HepG2 (cell line): ENCODE data around the gene CYB5A. TPM values are rescaled to one million over a fixed set of nuclear protein-coding genes. Genes with fewer than 3 reads are reported as not detected.
A peak's percentile ranks its signal among the peaks of the same experiment; 100 is the strongest.

Experiments
- ATAC-seq: fragments of 200-7000 bp; cut with Tn5 transposase; 3 replicates; pipeline ENCODE4 v1.9.1; 2020; ENCODE audit warnings: mild to moderate bottlenecking, moderate library complexity
- BruUV-seq: library from RNA; stranded (reverse); fragments of 400-500 nt; replicated peaks from 2 replicates; lab custom pipeline; 2021; lab: Mats Ljungman, UMichigan
- CTCF ChIA-PET: fragments of 300-600 bp; formaldehyde crosslinking; extraction: SDS; loops from one replicate; lab custom pipeline; 2021; ENCODE audit warnings: low total read pairs, inconsistent platforms, low intra/inter-chr PET ratio; lab: Yijun Ruan, JAX
- POLR2A ChIA-PET: fragments of 350-600 bp; sonication (Branson Sonifier 250); formaldehyde crosslinking; loops from one replicate; lab custom pipeline; 2020; ENCODE audit warnings: antibody characterized with exemption, inconsistent platforms; lab: Yijun Ruan, JAX
- DNase-seq: peaks from one replicate; pipeline ENCODE4 v3.0.0-alpha.2; 2015; ENCODE audit warnings: low spot score
- FAIRE-seq: peaks from 3 replicates; lab custom pipeline; 2011; peaks lifted over from hg19 to GRCh38; lab: Jason Lieb, UNC
- H2AFZ ChIP-seq: one replicate; pipeline ENCODE4 v1.6.1; 2011; ENCODE audit warnings: low read length, inconsistent platforms
- H3K27ac ChIP-seq: fragments of 300-600 bp; 3 replicates; pipeline ENCODE4 v1.8.0; 2011; ENCODE audit warnings: mixed run types, mild to moderate bottlenecking, mixed read lengths, low read length, inconsistent platforms; ENCODE audit not compliant: insufficient read depth; ENCODE audit errors: extremely low read length
- H3K27me3 ChIP-seq, 2 experiments: fragments of 200-600 bp in 1 of 2; 2 replicates in 1 of 2; 3 replicates in 1 of 2; pipeline versions ENCODE4 v1.6.0 to v1.8.0; 2011; ENCODE audit warnings: low read length in 2 of 2, mild to moderate bottlenecking in 2 of 2, moderate library complexity in 2 of 2, inconsistent platforms in 1 of 2; ENCODE audit not compliant: insufficient read depth in 2 of 2, control insufficient read depth in 1 of 2
- H3K36me3 ChIP-seq, 2 experiments: fragments of 200-600 bp in 1 of 2; replicated peaks in 1 of 2; 2 replicates in 1 of 2; 3 replicates in 1 of 2; pipeline versions ENCODE4 v1.5.1 to v1.8.0; 2011; ENCODE audit warnings: low read length in 2 of 2, inconsistent platforms in 1 of 2; ENCODE audit not compliant: insufficient read depth in 2 of 2, control insufficient read depth in 1 of 2
- H3K4me1 ChIP-seq: 2 replicates; pipeline ENCODE4 v1.5.1; 2012; ENCODE audit warnings: low read length, inconsistent platforms; ENCODE audit not compliant: insufficient read depth
- H3K4me2 ChIP-seq: 2 replicates; pipeline ENCODE4 v1.6.0; 2011; ENCODE audit warnings: low read depth, low read length, inconsistent platforms
- H3K4me3 ChIP-seq, 3 experiments: fragments of 200-600 bp in 1 of 3; sonication (generic), shearing (Covaris generic) in 1 of 3; replicated peaks in 1 of 3; 2 replicates each; pipeline ENCODE4 v1.5.1; 2011 to 2016; ENCODE audit warnings: low read length in 3 of 3, inconsistent platforms in 2 of 3, low read depth in 2 of 3, mild to moderate bottlenecking in 2 of 3, control low read depth in 1 of 3, mixed read lengths in 1 of 3; ENCODE audit not compliant: insufficient read depth in 1 of 3
- H3K79me2 ChIP-seq: one replicate; pipeline ENCODE4 v1.6.1; 2011; ENCODE audit warnings: low read length, inconsistent platforms; ENCODE audit not compliant: insufficient read depth
- H3K9ac ChIP-seq: 2 replicates; pipeline ENCODE4 v1.6.0; 2011; ENCODE audit warnings: mild to moderate bottlenecking, low read depth, low read length, inconsistent platforms; ENCODE audit not compliant: insufficient read depth
- H3K9me3 ChIP-seq: 2 replicates; pipeline ENCODE4 v1.5.1; 2012; ENCODE audit warnings: mild to moderate bottlenecking, low read length
- H4K20me1 ChIP-seq: 2 replicates; pipeline ENCODE4 v1.6.0; 2011; ENCODE audit warnings: inconsistent platforms, mild to moderate bottlenecking, low read length, moderate library complexity; ENCODE audit not compliant: insufficient read depth
- ATF2 ChIP-seq: sonication (generic); formaldehyde crosslinking; IDR thresholded peaks from 2 replicates; pipeline ENCODE4 v1.4.0; 2020; ENCODE audit warnings: missing genetic modification reagents
- BRD4 ChIP-seq: sonication (generic); formaldehyde crosslinking; IDR thresholded peaks from 2 replicates; pipeline ENCODE4 v1.4.0; 2020; ENCODE audit warnings: missing genetic modification reagents
- GFI1 ChIP-seq: sonication (generic); formaldehyde crosslinking; IDR thresholded peaks from 2 replicates; pipeline ENCODE4 v1.5.0; 2020; ENCODE audit warnings: missing genetic modification reagents, mild to moderate bottlenecking, borderline replicate concordance
- HOXA3 ChIP-seq: sonication (generic); formaldehyde crosslinking; IDR thresholded peaks from 2 replicates; pipeline ENCODE4 v1.5.0; 2020; ENCODE audit warnings: missing genetic modification reagents
- TBX3 ChIP-seq: fragments of 450-650 bp; IDR thresholded peaks from 2 replicates; pipeline ENCODE4 v1.6.1; 2017; ENCODE audit warnings: antibody characterized with exemption, mild to moderate bottlenecking, inconsistent platforms, borderline replicate concordance
- TP53 ChIP-seq: sonication (generic); formaldehyde crosslinking; conservative IDR thresholded peaks from 2 replicates; pipeline ENCODE4 v1.4.0; 2020; ENCODE audit warnings: missing genetic modification reagents
- ZBED4 ChIP-seq: sonication (generic); formaldehyde crosslinking; IDR thresholded peaks from 2 replicates; pipeline ENCODE4 v1.4.0; 2020; ENCODE audit warnings: missing genetic modification reagents, borderline replicate concordance
- ZNF280D ChIP-seq: sonication (generic); formaldehyde crosslinking; IDR thresholded peaks from 2 replicates; pipeline ENCODE4 v1.5.1; 2020; ENCODE audit warnings: mild to moderate bottlenecking, missing genetic modification reagents
- ZNF503 ChIP-seq: sonication (generic); formaldehyde crosslinking; IDR thresholded peaks from 2 replicates; pipeline ENCODE4 v1.4.0; 2020; ENCODE audit warnings: missing genetic modification reagents
- WGBS: methylation state at CpG from one replicate; pipeline ENCODE4 v1.1.6; 2017; ENCODE audit warnings: low lambda C conversion rate; 5-methylcytosine and 5-hydroxymethylcytosine counted together
- in situ Hi-C: cut with HindIII; loops from 2 replicates; pipeline ENCODE4 v1.10.0; 2017; ENCODE audit warnings: low pct_unique_long_range_greater_than_20kb; ENCODE audit not compliant: extremely low pct_ligation_motif_present
- intact Hi-C: fragments of 100-400 bp; cut with micrococcal nuclease; formaldehyde crosslinking; loops from one replicate; pipeline ENCODE4 v1.10.0; 2022; ENCODE audit not compliant: unreplicated experiment
- polyA plus RNA-seq, 8 experiments: library from polyadenylated mRNA; depleted of rRNA in 3 of 8; stranded (reverse) in 7 of 8; unstranded in 1 of 8; fragments of >200 nt; fragmentation: Illumina TruSeq in 4 of 8; extraction: Trizol in 4 of 8; gene quantifications; 2 replicates each; pipeline versions ENCODE4 v1.2.1 to v1.2.3, GENCODE V29; 2011 to 2016; ENCODE audit warnings: low read depth in 4 of 8, missing spikeins in 1 of 8, mixed read lengths in 1 of 8; ENCODE audit not compliant: insufficient read depth in 1 of 8
- total RNA-seq, 5 experiments: library from RNA; depleted of rRNA; stranded (reverse); fragments of >200 nt; fragmentation: Illumina TruSeq; extraction: Trizol; gene quantifications; 2 replicates each; pipeline ENCODE4 v1.2.3, GENCODE V29; 2016; ENCODE audit warnings: low read depth in 1 of 5

CYB5A gene
- total and polyA plus RNA-seq, 2 of the 13 experiments (the other 11 are each of a cell fraction or from before 2014, with no cell fraction given) = 215 to 356 TPM

- TF ChIP-seq ATF2 (no peak), GFI1 (CRISPR knock-in tag) (no peak), ZBED4 (CRISPR knock-in tag) (no peak), BRD4 (CRISPR knock-in tag) (no peak)
Measured at GRCh38 chr18:74239567-74239966, 52.2 kb downstream of the CYB5A start (continued).

GRCh38 chr18:74234326-74235171 is 57.2 kb downstream of the CYB5A start:
- 20% methylated on average over 10 of the region's 10 CpGs for WGBS
- ChIA-PET POLR2A (interaction anchor here (0.7 to 3.1 kb wide), 10 partner anchors 8 to 307 kb away, joined by 3 to 20 read pairs (median 6); partner anchors contain the start of genes CNDP2 and CYB5A), CTCF (interaction anchor here (1.1 kb wide), 1 partner anchor 14 kb away, joined by 3 read pairs; no protein-coding TSS in a partner anchor)
- H2AFZ ChIP-seq = peak overlapping the region; percentile 76
- H3K4me2 ChIP-seq = peak overlapping the region; percentile 71
- in situ Hi-C loops = loop anchor here (5.0 kb wide), 1 partner anchor 48 kb away; no protein-coding TSS in a partner anchor
- no peaks in the 10 kb centered on the region for H3K27me3 ChIP-seq
- FAIRE-seq (peak; percentile 99), DNase-seq (peak; percentile 98), ATAC-seq (peak; percentile 98)
- H3K9ac ChIP-seq = peak overlapping the region; percentile 67
- H3K4me3 ChIP-seq = peak overlapping the region in 1 of 3 experiments; percentile 33; a peak in 1 of 6 replicates
- peak overlapping the region; percentile 98 for H3K27ac ChIP-seq
- TSS peak; percentile 48 for BruUV-seq
- no peaks in the 10 kb centered on the region for H3K79me2 ChIP-seq
- no peaks in the 10 kb centered on the region for H3K9me3 ChIP-seq
- H3K36me3 ChIP-seq = no peaks in the 10 kb centered on the region
- no peaks in the 10 kb centered on the region for H4K20me1 ChIP-seq
- peaks cover 66% of the 10 kb centered on the region for H3K4me1 ChIP-seq
- intact Hi-C loops = loop anchor here (1.0 to 5.0 kb wide), 4 partner anchors 8 to 33 kb away; no protein-coding TSS in a partner anchor
- TF ChIP-seq HOXA3 (CRISPR knock-in tag) = peak; percentile 76; the same call in 1 of the 2 replicates
- TF ChIP-seq TBX3 = no peak
- peak; percentile 81 for TF ChIP-seq ZNF503
- TF ChIP-seq ZNF280D (CRISPR knock-in tag) = peak; percentile 33; the same call in 1 of the 2 replicates
- peak; percentile 57; the same call in 1 of the 2 replicates for TF ChIP-seq TP53 (CRISPR knock-in tag)
